ENCODE results near the gene HSPA1L.

DNA sequence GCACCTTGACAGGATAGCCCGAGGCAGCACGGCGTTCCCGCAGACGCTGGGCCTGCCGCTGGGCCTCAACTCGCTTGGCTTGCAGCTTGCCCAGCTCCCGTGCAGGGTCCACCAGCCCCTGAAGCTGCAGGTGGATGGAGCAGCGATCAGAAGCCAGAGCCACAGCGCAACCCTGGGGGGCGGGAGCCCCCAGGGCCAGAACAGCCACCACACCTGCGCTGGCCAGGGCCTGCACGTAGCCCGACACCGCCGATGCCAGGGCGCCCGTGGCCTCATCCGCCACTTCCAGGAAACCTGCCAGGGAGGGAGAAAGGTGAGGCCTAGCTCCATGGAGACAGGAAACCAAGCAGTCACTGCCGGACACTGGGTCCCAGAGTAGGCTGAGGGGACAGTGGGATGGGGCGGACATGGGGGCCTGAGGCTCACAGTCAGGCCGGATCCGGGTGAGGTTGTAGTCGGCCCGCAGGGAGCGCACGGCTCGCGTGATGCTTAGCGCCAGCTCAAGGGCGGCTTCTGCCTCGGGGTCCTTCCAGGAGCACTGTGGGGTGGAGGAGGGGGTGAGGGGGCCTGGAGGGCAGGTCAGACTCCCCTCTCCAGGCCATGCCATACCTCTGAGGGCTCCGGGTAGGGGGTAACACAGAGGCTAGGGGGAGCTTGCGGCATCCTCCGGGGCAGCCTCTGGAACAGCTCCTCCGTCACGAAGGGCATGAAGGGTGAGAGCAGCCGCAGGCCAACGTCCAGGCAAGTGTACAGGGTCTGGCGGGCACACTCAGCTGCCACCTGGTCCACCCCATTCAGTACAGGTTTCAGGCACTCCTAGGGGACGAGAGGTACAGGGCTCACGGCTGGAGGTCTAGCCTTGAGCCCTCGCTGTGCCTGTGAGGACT lies 35.8 kb downstream of the HSPA1L start:
- TF ChIP-seq, protein P1, sequence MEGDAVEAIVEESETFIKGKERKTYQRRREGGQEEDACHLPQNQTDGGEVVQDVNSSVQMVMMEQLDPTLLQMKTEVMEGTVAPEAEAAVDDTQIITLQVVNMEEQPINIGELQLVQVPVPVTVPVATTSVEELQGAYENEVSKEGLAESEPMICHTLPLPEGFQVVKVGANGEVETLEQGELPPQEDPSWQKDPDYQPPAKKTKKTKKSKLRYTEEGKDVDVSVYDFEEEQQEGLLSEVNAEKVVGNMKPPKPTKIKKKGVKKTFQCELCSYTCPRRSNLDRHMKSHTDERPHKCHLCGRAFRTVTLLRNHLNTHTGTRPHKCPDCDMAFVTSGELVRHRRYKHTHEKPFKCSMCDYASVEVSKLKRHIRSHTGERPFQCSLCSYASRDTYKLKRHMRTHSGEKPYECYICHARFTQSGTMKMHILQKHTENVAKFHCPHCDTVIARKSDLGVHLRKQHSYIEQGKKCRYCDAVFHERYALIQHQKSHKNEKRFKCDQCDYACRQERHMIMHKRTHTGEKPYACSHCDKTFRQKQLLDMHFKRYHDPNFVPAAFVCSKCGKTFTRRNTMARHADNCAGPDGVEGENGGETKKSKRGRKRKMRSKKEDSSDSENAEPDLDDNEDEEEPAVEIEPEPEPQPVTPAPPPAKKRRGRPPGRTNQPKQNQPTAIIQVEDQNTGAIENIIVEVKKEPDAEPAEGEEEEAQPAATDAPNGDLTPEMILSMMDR (IDR thresholded peaks at IDR 0.05) = no peak
- no peak for TF ChIP-seq POLR2A (IDR thresholded peaks at IDR 0.05)
- no peak for TF ChIP-seq POLR2AphosphoS5 (IDR thresholded peaks at IDR 0.05; ENCODE audit: insufficient read depth in 1 of 2, low read depth in 1 of 2)
